MM.1S (cell line): ENCODE data around the gene SMARCAD1.
"Not testable (repeated sequence)": the region's sequence is repeated elsewhere in the genome, so short reads cannot be mapped to it uniquely, and the experiment has no call there.

Source experiments
- CTCF ChIP-seq: fragments of 300-600 bp; sonication (generic); IDR thresholded peaks from 2 replicates; pipeline ENCODE4 v1.5.1; 2016; ENCODE audit warnings: antibody characterized with exemption, low read length, mixed read lengths
- EZH2 ChIP-seq: fragments of 300-600 bp; sonication (generic); optimal IDR thresholded peaks from 2 replicates; pipeline ENCODE3; 2017; ENCODE audit warnings: low read depth, mild to moderate bottlenecking, antibody characterized with exemption, low read length, mixed read lengths
- EZH2phosphoT487 ChIP-seq: fragments of 300-600 bp; sonication (generic); IDR thresholded peaks from 2 replicates; pipeline ENCODE4 v1.6.1; 2018; ENCODE audit warnings: antibody characterized with exemption, low read length

GRCh38 chr4:94293981-94294380, 86.3 kb downstream of the SMARCAD1 start:
- TF ChIP-seq CTCF, EZH2phosphoT487, EZH2: not testable (repeated sequence)
